Iris pigment epithelial cell (primary cell): ENCODE measurements around the gene FBXW7.

ENCODE experiments used
- DNase-seq: peaks from one replicate; pipeline ENCODE4 v3.0.0-alpha.2; 2011; ENCODE audit warnings: low read depth

Gene FBXW7

DNA sequence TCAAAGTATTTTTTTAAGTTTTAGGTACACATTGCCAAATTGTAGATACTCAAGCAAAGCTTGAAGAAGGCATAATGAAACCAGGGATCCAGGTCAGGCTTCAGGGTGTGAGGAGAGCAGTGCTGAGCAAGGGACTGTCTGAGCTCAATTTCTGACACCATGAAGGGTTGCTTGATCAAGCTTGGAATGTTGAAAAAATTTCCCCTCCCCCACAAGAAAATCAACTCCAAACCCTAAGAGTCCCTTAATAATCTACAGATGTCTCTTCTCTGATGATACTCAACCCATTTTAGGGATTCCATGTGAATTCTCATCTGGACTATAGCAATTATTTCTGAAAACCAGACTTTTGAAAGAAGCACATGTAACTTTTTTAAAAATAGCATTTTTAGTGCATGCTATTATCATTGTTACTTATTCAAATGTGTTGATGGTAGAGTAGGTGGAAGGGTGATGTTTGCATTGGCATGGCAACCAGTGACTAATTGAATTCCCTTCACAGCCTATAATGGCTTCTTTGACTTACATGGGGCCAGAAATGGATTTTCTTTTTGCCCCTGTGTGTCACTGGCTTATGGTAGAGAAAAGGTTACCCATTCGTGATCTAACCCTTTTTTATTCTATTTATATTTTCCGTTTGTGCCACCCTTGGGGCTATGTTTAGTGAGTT lies 252.0 kb downstream of the FBXW7 start:
- DNase-seq: no peak

DNA sequence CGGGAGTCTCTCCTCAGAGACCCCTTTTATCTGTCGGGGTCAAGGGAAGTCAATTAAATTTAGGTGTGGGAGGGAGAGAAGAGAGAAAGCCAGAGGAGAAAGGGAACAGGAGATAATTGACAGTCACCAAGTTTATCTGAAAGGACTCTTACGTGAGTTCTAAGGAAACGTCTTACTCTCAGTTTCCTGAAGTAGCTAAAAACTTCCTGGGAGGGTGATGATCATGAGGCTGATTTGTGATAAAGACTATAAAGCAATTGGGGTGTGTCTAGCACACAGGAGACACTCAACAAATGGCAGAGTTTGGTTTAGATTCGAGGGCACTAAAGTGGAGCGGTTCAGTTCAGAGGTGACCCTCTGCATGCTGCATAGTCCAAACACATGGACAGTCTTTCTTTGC lies 254.1 kb downstream of the FBXW7 start:
- DNase-seq: no peak

DNA sequence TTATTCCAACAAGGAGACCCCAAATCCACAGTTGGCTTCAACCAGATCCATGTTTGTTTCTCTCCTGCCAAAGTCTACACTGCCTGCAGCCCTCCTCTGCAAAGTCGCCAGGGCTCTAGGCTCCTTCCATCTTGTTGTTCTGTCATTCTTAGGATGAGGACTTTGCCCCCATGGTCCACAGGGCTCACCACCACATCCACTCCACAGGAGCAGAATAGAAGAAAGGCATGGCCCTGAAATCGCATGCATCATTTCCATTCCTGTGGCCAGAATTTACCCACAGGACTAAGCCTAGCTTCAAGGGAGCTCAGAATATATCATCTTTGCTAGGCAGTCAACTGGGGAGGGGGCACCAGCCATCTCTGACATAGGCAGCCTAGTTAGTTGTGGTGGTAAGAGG lies 254.7 kb downstream of the FBXW7 start:
- DNase-seq: no peak

DNA sequence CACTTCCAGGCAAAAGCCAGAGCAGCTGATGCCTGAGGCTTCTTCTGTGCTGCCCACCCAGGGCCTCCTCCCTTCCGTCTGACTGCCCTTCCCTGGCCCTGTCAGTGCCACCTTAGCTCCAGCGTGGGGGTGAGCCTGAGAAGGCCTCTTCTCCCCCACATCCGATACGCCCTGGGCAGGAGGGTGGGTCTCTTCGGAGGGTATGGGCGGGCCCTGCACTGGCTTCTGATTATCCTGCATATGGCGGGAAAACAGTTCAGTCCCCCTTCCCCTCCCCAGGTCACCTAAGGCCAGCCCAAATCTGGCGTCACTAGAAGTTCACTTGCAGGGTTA lies 256.7 kb downstream of the FBXW7 start:
- DNase-seq: no peak

DNA sequence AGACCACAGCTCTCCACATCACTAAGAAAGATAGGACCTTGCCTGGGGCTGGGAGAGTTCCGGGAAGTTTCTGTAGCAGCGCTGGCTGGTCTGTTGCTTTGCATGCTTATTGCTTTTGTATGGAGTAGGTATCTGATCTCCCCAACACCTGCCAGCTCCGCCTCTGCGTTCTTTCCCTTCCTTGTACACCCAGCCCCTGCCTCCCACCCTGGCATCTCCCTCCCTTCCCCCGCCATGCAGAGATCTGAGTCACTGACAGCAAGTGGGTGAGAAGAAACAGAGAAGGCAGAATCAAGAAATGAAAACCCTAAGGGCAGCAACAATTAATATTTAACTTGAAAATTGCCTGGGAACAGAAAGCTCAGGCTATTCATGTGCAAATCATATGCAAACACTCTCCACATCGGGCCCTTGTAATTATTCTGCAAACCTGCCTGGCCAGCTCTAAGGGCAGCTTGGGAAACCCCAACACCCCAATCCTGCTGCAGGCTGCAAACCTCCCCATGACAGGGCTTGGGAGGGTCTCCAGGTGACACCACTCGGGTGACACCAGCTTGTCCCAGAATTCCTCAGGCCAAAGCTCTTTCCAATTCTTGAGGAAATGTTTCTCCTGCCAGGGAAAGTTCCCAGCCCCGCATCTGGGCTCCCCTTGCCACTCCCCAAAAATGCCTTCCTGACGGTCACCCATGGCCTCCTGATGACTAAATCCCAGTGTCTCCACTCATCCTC lies 257.2 kb downstream of the FBXW7 start:
- DNase-seq: no peak

DNA sequence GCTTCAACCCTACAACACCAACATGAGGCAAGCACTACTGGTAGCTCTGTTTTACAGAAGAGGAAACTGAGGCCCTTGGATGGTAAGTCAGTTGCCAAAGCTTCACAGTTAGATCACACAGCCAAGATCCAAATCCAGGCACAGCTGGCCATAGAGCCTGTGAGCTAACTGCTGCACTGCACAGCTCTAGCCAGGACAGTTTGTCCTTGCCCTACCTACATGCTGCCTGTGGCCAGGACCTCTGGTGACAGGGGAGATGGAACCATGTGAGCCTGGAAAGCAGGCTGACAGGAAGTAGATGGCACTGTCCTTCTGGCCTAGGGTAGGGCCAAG lies 257.8 kb downstream of the FBXW7 start:
- no peak for DNase-seq

DNA sequence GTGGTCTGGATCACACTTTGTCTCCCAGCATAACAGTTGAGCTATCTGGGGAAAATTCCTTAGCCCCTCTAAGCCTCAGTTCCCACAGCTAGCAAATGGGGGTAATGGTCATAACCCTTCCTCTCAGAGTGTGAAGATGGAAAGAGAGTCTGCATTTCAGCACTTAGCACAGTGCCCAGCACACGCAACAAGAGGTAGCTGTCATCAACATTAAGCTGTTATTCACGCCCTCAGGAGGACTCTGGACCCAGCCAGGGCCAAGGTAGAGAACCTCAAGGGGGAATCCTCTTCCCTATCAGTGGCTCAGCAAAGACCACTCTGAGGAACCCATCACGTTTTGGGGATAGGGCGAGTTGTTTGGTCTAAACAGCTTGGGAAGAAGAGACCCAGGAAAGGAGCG lies 258.6 kb downstream of the FBXW7 start:
- no peak for DNase-seq

DNA sequence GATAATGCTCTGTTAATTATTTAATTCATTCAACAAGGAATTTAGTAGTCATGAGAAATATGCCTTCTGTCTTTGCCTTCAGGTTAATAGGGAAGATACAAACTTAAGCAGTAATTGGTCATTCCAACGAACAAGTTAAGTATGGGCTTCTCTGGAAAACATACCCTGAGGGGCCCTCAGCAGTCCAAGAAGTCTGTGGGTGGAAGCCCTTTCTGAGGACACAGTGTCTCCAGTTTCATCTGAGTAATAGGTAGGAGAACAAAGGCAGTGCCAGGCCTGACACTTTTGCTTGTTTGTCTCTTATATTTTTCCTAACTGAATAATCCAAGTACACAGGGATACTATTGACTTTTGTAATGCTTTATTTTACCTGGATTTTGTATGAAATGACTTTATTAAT lies 262.5 kb downstream of the FBXW7 start:
- no peak for DNase-seq
